HG03565 (cell line): Measurements from ENCODE around the gene DOCK9.

Experiments used
- ATAC-seq: cut with Tn5 transposase; IDR thresholded peaks from one replicate; pipeline ENCODE4 v1.9.1; 2021; ENCODE audit warnings: mild to moderate bottlenecking, moderate library complexity; ENCODE audit not compliant: unreplicated experiment

Gene DOCK9

DNA sequence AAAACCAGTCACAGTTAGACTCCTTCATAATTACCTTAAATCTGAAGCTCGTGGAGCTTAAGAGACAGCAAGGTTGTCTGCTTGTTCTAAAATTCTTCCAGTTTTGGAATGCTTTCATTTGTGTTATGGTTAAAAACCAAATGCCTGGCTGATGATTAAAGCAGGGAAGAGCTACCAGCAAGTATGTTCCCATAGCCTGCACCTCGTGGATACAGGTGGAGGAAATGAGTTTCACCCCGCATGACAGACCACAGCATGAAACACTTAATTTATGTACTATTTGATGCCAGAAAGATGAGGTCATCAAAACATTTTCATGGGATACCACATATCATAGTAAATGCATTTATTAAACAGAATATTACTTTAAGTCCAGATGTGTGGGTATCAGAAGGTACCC lies 416 bp upstream of the DOCK9 start:
- ATAC-seq: no peak

GRCh38 chr13:98976941-98977340 lies 923 bp downstream of the DOCK9 start:
- no peak for ATAC-seq

DNA sequence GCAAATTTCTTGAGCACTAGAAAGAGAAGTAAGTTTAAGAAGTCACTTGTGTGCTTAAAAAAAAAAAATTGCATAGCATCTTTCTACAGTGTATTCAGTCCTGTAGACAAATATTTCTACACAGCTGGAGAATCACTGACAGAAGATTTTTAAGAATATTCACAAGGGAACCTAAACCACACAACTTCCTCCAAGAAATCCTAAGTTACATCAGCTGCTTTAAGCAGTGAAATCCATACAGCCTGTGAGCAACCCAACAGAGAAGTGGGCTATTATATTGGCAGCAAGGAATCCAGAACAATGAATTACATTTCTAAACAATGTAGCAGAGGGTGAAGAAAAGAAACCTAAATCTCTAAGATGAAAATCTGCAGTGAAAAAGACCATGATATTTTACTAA lies 1.5 kb downstream of the DOCK9 start:
- ATAC-seq: no peak

DNA sequence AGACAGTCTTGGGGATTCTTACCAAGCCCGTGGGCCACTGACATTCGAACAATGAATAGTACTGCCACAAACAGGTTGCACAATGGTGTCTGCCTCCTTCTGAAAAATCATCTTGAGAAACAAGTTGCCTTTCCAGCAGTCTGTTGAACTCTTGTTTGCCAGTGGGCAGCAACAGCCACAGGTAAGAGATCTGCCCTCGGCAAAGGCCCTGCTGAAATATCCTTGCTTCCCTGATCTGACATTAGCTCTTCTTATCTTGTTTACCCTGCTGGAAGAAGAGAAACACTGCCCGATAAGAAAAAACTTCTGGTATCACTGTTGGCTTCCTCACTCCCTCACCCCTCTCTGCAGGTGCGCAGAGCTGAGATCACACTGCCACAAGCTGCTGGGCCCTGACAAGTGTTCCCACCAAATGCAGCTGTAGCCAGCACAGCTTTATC lies 2.0 kb downstream of the DOCK9 start:
- ATAC-seq: no peak

GRCh38 chr13:98974053-98974452 lies 3.8 kb downstream of the DOCK9 start:
- ATAC-seq: no peak

GRCh38 chr13:98972627-98973026 lies 5.2 kb downstream of the DOCK9 start:
- ATAC-seq: no peak

- ATAC-seq: no peak
Measured at GRCh38 chr13:98972059-98972458, 5.8 kb downstream of the DOCK9 start.

DNA sequence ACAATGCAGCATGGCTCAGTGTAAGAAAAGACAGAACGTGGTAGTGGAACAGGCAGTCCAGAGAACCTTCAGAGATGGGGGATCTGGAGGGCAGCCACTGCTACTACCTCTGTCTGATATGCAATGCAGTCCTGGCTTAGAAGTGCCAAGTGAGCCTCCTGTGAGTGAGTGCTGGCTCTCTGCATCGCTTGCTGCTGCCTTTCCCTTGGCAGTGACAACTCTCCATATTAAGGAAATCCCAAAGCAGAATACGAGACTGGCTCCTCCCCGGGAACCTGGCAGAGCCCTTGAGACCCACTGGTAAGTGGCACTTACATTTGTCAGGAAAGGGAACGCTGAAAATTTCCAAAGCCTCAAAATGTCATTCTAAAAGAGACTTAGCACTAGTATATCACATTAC lies 7.5 kb downstream of the DOCK9 start:
- no peak for ATAC-seq

- ATAC-seq: no peak
Measured at GRCh38 chr13:98967491-98967890, 10.4 kb downstream of the DOCK9 start.

GRCh38 chr13:98966019-98966418 lies 11.8 kb downstream of the DOCK9 start:
- no peak for ATAC-seq

- no peak for ATAC-seq
Measured at GRCh38 chr13:98965325-98965724, 12.5 kb downstream of the DOCK9 start.

- ATAC-seq: no peak
Measured at GRCh38 chr13:98963917-98964316, 13.9 kb downstream of the DOCK9 start.

GRCh38 chr13:98962901-98963590 lies 14.8 kb downstream of the DOCK9 start:
- no peak for ATAC-seq

GRCh38 chr13:98961503-98962105 lies 16.3 kb downstream of the DOCK9 start:
- ATAC-seq: no peak

- ATAC-seq: no peak
Measured at GRCh38 chr13:98960606-98961502, 17.0 kb downstream of the DOCK9 start.

GRCh38 chr13:98959786-98960605 lies 17.9 kb downstream of the DOCK9 start:
- no peak for ATAC-seq

DNA sequence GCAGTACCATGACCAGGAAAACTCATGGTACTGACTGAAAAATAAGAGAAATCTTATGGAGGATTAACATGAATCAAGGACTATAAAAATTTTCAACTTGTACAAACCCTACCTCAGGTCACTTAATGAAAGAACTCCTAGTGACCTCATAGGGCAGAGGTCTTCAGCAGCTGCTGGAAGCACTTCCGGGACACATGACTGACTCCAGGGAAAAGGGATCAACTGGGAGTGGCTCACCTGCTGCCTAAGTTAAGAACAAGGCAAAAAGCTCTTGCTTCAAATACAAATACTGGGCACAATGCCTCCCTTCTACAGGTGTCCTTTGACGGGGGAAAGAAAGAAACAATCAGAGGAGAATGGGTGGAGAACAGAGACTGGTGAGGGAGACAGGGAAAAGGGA lies 18.6 kb downstream of the DOCK9 start:
- no peak for ATAC-seq

DNA sequence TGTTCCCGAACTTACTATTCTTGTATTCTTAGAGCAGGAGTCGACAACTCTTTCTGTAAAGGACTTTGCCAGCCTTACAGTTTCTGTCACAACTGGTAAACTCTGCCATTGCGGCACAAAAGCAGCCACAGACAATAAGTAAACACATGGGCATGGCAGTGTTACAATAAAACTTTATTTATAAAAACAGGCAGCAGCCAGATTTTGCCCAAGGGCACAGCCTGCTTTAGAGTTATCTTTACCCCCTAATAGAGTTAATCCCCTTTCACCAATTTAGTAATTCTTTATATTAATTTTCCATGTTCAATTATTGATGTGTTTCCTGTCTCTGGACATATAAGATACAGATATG lies 19.4 kb downstream of the DOCK9 start:
- no peak for ATAC-seq

DNA sequence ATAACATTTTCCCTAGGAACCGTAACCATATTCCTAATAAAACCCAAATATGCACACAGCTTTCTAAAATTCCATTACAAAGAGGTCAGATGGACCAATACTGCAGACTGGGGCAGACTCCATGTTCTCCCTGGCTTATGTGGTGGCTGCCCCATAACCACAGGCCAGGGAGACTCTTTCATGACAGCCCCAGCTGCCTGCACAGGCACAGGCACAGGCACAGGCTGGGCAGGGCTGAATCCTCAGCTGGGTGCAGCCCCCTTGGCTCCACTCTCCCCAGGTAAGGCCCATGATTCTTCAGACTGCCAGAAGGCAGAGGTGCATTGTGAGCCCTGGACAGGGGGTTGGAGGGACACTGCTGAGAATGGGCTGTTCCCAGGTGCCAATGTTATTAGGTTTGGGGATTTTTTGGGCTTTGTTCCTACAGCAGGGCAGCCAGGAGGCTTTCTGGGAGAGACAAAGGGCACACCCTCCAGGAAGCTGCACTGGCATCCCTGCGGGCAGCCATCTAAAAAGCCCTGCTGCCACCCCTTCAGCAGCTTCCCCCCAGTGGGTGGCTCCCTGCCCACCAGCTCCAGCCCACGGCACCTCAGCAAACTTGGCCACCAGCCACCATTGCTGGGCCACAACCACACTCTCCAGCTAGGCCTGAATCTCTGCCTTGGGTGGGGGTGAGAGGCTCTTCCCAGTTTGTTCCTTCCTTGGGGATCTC lies 20.0 kb downstream of the DOCK9 start:
- ATAC-seq: no peak

GRCh38 chr13:98955336-98955735 lies 22.5 kb downstream of the DOCK9 start:
- ATAC-seq: no peak
